Activated CD4-positive, alpha-beta T cell treated with anti-CD3 and anti-CD28 coated beads, Interleukin-2, amount 10 ng/mL, durations not matched to agents 7 days and 5 days (primary cell): Measurements from ENCODE around the gene GINS3. TPM values are rescaled to one million over a fixed set of nuclear protein-coding genes. Genes with fewer than 3 reads are reported as not detected.
A peak's percentile ranks its signal among the peaks of the same experiment; 100 is the strongest.
"Not testable (repeated sequence)": the region's sequence is repeated elsewhere in the genome, so short reads cannot be mapped to it uniquely, and the experiment has no call there.

Experiments used
- CTCF ChIA-PET: fragments of 350-600 bp; sonication (Branson Sonifier 250); formaldehyde crosslinking; loops from one replicate; lab custom pipeline; 2021; ENCODE audit warnings: antibody characterized with exemption; lab: Charles Lee
- POLR2A ChIA-PET: fragments of 350-600 bp; sonication (Branson Sonifier 250); formaldehyde crosslinking; loops from one replicate; lab custom pipeline; 2021; ENCODE audit warnings: antibody characterized with exemption; lab: Charles Lee
- DNase-seq: peaks from one replicate; pipeline ENCODE4 v3.0.0-alpha.2; 2020
- H3K27ac Mint-ChIP-seq: one replicate; pipeline ENCODE4 v1.8.0; 2021; ENCODE audit warnings: mild to moderate bottlenecking, moderate library complexity, mixed read lengths
- H3K27me3 Mint-ChIP-seq: one replicate; pipeline ENCODE4 v1.8.0; 2021; ENCODE audit warnings: mixed read lengths
- H3K36me3 Mint-ChIP-seq: one replicate; pipeline ENCODE4 v1.8.0; 2021; ENCODE audit warnings: low read depth, mixed read lengths
- H3K4me1 Mint-ChIP-seq: one replicate; pipeline ENCODE4 v1.8.0; 2021; ENCODE audit warnings: mixed read lengths
- H3K4me3 Mint-ChIP-seq: one replicate; pipeline ENCODE4 v1.8.0; 2021; ENCODE audit warnings: mild to moderate bottlenecking, moderate library complexity, mixed read lengths
- H3K9me3 Mint-ChIP-seq: one replicate; pipeline ENCODE4 v1.8.0; 2021; ENCODE audit warnings: mixed read lengths
- total RNA-seq, 2 experiments: library from RNA; stranded (reverse); gene quantifications; one replicate each; pipeline ENCODE4 v1.2.3, GENCODE V29; 2021

Gene GINS3
- total RNA-seq, 2 experiments from 2014 or later: 16.9 to 20.3 TPM

GRCh38 chr16:58367252-58367651 lies 25.0 kb upstream of the GINS3 start:
- CTCF ChIA-PET: interaction anchor here (1.1 kb wide), 1 partner anchor 121 kb away, joined by 3 read pairs; no protein-coding TSS in a partner anchor

GRCh38 chr16:58371841-58372240 lies 20.4 kb upstream of the GINS3 start:
- H3K4me3 Mint-ChIP-seq: no peak overlapping the region
- POLR2A ChIA-PET: no interaction called here
- no peaks in the 10 kb centered on the region for H3K9me3 Mint-ChIP-seq
- no peaks in the 10 kb centered on the region for H3K36me3 Mint-ChIP-seq
- H3K27ac Mint-ChIP-seq: no peak overlapping the region
- DNase-seq: no peak
- CTCF ChIA-PET: no interaction called here
- H3K27me3 Mint-ChIP-seq: peaks cover 39% of the 10 kb centered on the region
- H3K4me1 Mint-ChIP-seq: no peaks in the 10 kb centered on the region

More at GRCh38 chr16:58367252-58367651, 25.0 kb upstream of the GINS3 start:
- Mint-ChIP-seq H3K27me3 (peaks cover 30% of the 10 kb centered on the region), H3K4me1 (no peaks in the 10 kb centered on the region), H3K36me3 (no peaks in the 10 kb centered on the region), H3K27ac (no peak overlapping the region), H3K4me3 (no peak overlapping the region), H3K9me3 (no peaks in the 10 kb centered on the region)
- POLR2A ChIA-PET: no interaction called here
- no peak for DNase-seq

GRCh38 chr16:58375386-58375785 lies 16.9 kb upstream of the GINS3 start:
- peaks cover 27% of the 10 kb centered on the region for H3K27me3 Mint-ChIP-seq
- POLR2A ChIA-PET: no interaction called here
- H3K4me1 Mint-ChIP-seq: no peaks in the 10 kb centered on the region
- H3K9me3 Mint-ChIP-seq: no peaks in the 10 kb centered on the region
- CTCF ChIA-PET: no interaction called here
- H3K36me3 Mint-ChIP-seq: no peaks in the 10 kb centered on the region
- H3K27ac Mint-ChIP-seq: no peak overlapping the region
- DNase-seq: no peak
- H3K4me3 Mint-ChIP-seq: no peak overlapping the region

DNA sequence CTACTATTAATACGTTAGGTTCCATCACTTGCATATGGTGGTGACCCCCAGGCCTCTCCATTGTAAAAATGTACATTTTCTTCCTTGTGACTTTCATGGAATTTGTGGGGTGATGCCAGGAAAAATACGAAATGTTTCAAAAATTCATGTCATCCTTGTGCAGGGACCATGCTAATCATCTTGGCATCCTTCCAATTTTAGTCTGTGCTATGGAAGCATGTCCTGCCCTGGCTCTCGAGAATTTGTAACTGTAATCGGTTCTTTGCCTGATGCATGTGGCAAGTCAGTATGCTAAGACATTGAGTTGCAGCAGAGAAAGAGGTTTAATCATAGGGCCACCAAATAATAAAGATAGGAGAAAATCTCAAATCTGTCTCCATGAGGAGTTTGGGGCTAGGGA lies 14.3 kb upstream of the GINS3 start:
- Mint-ChIP-seq H3K27me3 (peaks cover 23% of the 10 kb centered on the region), H3K9me3 (no peaks in the 10 kb centered on the region), H3K4me1 (no peaks in the 10 kb centered on the region), H3K4me3 (no peak overlapping the region), H3K36me3 (no peaks in the 10 kb centered on the region), H3K27ac (no peak overlapping the region)
- POLR2A ChIA-PET: no interaction called here
- CTCF ChIA-PET: no interaction called here
- DNase-seq: no peak

- no peaks in the 10 kb centered on the region for H3K4me1 Mint-ChIP-seq
- POLR2A ChIA-PET: no interaction called here
- H3K9me3 Mint-ChIP-seq: no peaks in the 10 kb centered on the region
- H3K36me3 Mint-ChIP-seq: no peaks in the 10 kb centered on the region
- H3K27me3 Mint-ChIP-seq: peaks cover 20% of the 10 kb centered on the region
- H3K27ac Mint-ChIP-seq: no peak overlapping the region
- H3K4me3 Mint-ChIP-seq: no peak overlapping the region
- DNase-seq: no peak
- CTCF ChIA-PET: no interaction called here
Observed at GRCh38 chr16:58378401-58378800, 13.9 kb upstream of the GINS3 start.

DNA sequence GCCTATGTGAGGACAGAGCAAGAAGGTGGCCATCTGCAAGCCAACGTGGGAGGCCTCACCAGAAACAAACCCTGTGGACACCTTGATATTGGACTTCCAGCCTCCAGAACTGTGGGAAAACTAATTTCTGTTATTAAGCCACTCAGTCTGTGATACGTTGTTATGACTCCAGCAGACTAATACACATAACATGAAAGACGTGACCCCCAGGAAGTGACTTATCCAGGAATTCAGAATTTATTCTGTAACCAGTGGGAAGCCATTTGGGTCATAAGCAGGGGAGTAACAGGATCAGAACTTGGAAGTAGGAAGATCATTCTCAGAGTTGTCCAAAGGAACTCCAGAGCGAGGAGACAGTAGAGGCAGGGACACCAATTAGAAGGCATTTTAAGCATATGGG lies 12.5 kb upstream of the GINS3 start:
- Mint-ChIP-seq H3K9me3 (no peaks in the 10 kb centered on the region), H3K27me3 (peaks cover 14% of the 10 kb centered on the region), H3K36me3 (no peaks in the 10 kb centered on the region), H3K27ac (no peak overlapping the region), H3K4me1 (no peaks in the 10 kb centered on the region), H3K4me3 (no peak overlapping the region)
- DNase-seq: no peak
- ChIA-PET POLR2A (no interaction called here), CTCF (no interaction called here)

DNA sequence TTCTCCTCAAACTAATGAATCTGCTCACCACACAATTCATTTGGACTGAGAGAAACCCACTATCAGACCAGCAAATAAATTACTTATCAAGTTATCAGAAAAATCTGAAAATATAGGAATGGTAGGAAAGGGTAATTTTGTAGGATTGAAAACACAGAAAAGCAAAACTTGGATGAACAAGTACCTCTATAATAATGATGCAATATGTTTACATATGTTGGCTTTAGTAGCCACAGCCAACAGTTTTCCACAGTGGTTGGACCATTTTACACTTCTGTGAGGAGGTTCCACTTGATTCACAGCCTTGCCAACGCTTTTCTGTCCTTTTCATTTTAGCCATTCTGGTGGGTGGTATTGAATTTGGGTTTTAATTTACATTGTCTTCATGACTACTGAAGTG lies 10.6 kb upstream of the GINS3 start:
- Mint-ChIP-seq H3K36me3 (no peaks in the 10 kb centered on the region), H3K4me3 (no peak overlapping the region), H3K9me3 (no peaks in the 10 kb centered on the region), H3K27me3 (peaks cover 10% of the 10 kb centered on the region), H3K4me1 (no peaks in the 10 kb centered on the region), H3K27ac (no peak overlapping the region)
- POLR2A ChIA-PET: no interaction called here
- CTCF ChIA-PET: no interaction called here
- no peak for DNase-seq

- no peak overlapping the region for H3K4me3 Mint-ChIP-seq
- ChIA-PET POLR2A (no interaction called here), CTCF (no interaction called here)
- H3K27ac Mint-ChIP-seq: no peak overlapping the region
- no peaks in the 10 kb centered on the region for H3K4me1 Mint-ChIP-seq
- no peaks in the 10 kb centered on the region for H3K9me3 Mint-ChIP-seq
- DNase-seq: no peak
- peaks cover 6% of the 10 kb centered on the region for H3K27me3 Mint-ChIP-seq
- H3K36me3 Mint-ChIP-seq: no peaks in the 10 kb centered on the region
Observed at GRCh38 chr16:58384437-58385055, 7.7 kb upstream of the GINS3 start.

DNA sequence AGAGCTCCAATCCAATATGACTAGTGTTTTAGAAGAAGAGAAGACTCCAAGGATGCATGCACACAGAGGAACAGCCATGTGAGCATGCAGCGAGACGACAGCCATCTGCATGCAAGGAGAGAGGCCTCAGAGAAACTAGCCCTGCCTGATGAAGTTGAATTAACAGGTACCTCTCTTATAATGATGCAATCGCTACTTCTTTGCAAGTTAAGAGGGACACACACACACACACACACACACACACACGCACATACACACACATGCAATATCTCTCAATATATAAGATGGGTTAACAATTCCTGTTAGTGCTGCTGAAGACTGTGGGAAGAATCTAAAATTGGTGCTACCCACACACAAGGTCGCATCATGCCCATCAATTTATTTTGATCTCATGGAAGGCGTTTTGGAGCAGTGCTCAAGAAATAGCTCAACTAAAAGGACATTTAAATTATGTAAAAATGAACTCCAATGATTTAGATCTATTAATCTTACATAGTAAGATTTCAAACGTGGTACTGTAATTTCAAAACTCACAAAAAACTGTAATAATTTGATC lies 7.0 kb upstream of the GINS3 start:
- no peaks in the 10 kb centered on the region for H3K4me1 Mint-ChIP-seq
- no peak overlapping the region for H3K27ac Mint-ChIP-seq
- CTCF ChIA-PET: no interaction called here
- H3K4me3 Mint-ChIP-seq: no peak overlapping the region
- no peaks in the 10 kb centered on the region for H3K9me3 Mint-ChIP-seq
- no peaks in the 10 kb centered on the region for H3K36me3 Mint-ChIP-seq
- POLR2A ChIA-PET: no interaction called here
- peaks cover 11% of the 10 kb centered on the region for H3K27me3 Mint-ChIP-seq
- no peak for DNase-seq

- Mint-ChIP-seq H3K9me3 (peaks cover 1% of the 10 kb centered on the region), H3K4me1 (peaks cover 25% of the 10 kb centered on the region), H3K36me3 (peaks cover 13% of the 10 kb centered on the region), H3K27me3 (peaks cover 10% of the 10 kb centered on the region), H3K4me3 (no peak overlapping the region), H3K27ac (no peak overlapping the region)
- POLR2A ChIA-PET: no interaction called here
- CTCF ChIA-PET: no interaction called here
- no peak for DNase-seq
Observed at GRCh38 chr16:58389724-58390123, 2.5 kb upstream of the GINS3 start.

GRCh38 chr16:58393138-58393504 lies 850 bp downstream of the GINS3 start:
- peak overlapping the region; percentile 99 for H3K27ac Mint-ChIP-seq
- H3K4me3 Mint-ChIP-seq: peak overlapping the region; percentile 100
- peaks cover 25% of the 10 kb centered on the region for H3K4me1 Mint-ChIP-seq
- CTCF ChIA-PET: interaction anchor here (0.9 to 1.8 kb wide), 3 partner anchors 17 to 337 kb away, joined by 3 to 4 read pairs (median 3); no protein-coding TSS in a partner anchor
- H3K36me3 Mint-ChIP-seq: peaks cover 19% of the 10 kb centered on the region
- H3K27me3 Mint-ChIP-seq: peaks cover 10% of the 10 kb centered on the region
- DNase-seq: no peak
- POLR2A ChIA-PET: no interaction called here
- H3K9me3 Mint-ChIP-seq: peaks cover 1% of the 10 kb centered on the region

DNA sequence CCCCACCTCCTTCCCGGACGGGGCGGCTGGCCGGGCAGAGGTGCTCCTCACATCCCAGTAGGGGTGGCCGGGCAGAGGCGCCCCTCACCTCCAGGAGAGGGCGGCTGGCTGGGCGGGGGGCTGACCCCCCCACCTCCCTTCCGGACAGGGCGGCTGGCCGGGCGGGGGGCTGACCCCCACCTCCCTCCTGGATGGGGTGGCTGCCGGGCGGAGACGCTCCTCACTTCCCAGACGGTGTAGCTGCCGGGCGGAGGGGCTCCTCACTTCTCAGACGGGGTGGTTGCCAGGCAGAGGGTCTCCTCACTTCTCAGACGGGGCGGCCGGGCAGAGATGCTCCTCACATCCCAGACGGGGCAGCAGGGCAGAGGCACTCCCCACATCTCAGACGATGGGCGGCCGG lies 4.6 kb downstream of the GINS3 start:
- H3K4me1 Mint-ChIP-seq: peaks cover 21% of the 10 kb centered on the region
- H3K4me3 Mint-ChIP-seq, H3K9me3 Mint-ChIP-seq, DNase-seq, H3K27ac Mint-ChIP-seq, H3K27me3 Mint-ChIP-seq, CTCF ChIA-PET, POLR2A ChIA-PET: not testable (repeated sequence)
- peaks cover 33% of the 10 kb centered on the region for H3K36me3 Mint-ChIP-seq

- no peak for DNase-seq
- Mint-ChIP-seq H3K4me3 (no peak overlapping the region), H3K4me1 (no peaks in the 10 kb centered on the region), H3K36me3 (peaks cover 32% of the 10 kb centered on the region), H3K27me3 (no peaks in the 10 kb centered on the region), H3K9me3 (peaks cover 2% of the 10 kb centered on the region), H3K27ac (no peak overlapping the region)
- ChIA-PET POLR2A (no interaction called here), CTCF (interaction anchor here (1.3 kb wide), 1 partner anchor 229 kb away, joined by 3 read pairs; no protein-coding TSS in a partner anchor)
Observed at GRCh38 chr16:58399718-58400633, 7.7 kb downstream of the GINS3 start.
